DMS 273 treated with DMSO at 0.1 percent for 48 hours (cell line): Measurements from ENCODE around the gene TEX264.
"Not testable (repeated sequence)": the region's sequence is repeated elsewhere in the genome, so short reads cannot be mapped to it uniquely, and the experiment has no call there.

ENCODE experiments used
- DNase-seq: peaks from one replicate; lab custom pipeline; 2025; lab: John Stamatoyannopoulos, UW

Gene TEX264

GRCh38 chr3:51715231-51715976 is 44.4 kb downstream of the TEX264 start:
- no peak for DNase-seq

DNA sequence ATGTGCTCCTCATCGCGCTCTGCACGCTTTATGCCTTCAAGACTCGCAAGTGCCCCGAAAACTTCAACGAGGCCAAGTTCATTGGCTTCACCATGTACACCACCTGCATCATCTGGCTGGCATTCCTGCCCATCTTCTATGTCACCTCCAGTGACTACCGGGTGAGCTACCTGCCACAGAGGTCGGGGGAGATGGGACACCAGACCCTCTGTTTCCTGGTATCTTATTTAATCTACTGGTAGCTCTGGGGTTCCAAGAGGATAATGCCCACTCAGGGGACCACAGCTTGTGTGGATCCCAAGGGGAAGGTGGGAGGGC is 44.9 kb downstream of the TEX264 start:
- no peak for DNase-seq

DNA sequence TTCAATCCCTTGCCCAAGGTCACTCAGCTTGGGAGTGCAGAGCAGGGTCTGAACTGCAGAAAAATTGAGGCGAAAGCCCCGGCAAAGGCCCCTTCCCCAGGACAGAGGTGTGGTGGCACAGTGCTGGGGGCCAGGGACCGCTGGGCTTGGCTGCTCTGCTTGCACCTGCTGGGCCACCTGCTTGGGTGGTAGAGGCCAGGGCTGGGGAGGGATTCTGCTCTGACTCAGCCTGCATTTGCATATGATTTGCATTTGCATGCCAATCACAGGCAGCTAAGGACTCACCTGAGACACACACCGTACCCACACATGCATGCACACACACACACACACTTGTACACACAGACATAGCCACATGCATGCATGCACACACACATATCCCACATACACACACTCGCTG is 45.8 kb downstream of the TEX264 start:
- no peak for DNase-seq

DNA sequence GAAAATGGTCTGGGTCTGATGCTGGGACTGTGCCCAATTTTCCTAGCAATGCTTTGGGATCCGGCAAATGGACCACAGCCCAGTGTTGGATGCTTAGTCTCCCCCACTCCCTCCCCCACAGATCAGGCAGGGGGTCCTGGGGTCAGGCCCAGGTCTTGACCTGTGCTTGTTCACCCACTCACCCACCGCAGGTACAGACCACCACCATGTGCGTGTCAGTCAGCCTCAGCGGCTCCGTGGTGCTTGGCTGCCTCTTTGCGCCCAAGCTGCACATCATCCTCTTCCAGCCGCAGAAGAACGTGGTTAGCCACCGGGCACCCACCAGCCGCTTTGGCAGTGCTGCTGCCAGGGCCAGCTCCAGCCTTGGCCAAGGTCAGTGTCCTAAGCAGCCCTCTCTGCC is 46.4 kb downstream of the TEX264 start:
- no peak for DNase-seq

- no peak for DNase-seq
Measured at GRCh38 chr3:51717947-51718346, 46.9 kb downstream of the TEX264 start.

- peak; percentile 73 for DNase-seq
Measured at GRCh38 chr3:51718547-51719409, 47.7 kb downstream of the TEX264 start.

DNA sequence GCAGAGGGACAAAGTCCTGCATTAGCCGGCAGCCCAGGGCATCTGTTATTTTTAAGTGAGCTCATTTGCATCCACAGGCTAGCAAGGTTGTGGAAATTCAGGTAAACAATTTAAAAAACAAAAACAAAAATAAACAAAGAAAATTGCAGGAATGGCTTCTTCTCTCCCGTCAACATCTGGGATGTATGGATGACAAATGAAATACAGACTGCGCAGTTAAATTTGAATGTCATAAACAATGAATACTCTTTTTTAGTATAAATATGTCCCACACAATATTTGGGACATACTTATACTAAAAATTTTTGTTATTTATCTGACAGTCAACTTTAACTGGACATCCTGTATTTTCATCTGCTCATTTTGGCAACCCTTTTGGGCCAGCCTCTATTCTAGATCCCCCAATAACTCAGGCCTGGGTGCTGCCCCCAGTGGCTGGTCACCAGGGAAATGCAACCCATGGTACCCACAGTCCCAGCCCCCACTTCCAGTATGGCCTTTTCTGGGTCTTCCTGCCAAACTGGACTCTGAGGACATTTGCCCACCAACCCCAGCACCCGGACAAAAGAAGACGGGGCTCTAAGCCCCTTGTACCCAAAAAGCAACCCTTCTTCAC is 48.5 kb downstream of the TEX264 start:
- DNase-seq = no peak

DNA sequence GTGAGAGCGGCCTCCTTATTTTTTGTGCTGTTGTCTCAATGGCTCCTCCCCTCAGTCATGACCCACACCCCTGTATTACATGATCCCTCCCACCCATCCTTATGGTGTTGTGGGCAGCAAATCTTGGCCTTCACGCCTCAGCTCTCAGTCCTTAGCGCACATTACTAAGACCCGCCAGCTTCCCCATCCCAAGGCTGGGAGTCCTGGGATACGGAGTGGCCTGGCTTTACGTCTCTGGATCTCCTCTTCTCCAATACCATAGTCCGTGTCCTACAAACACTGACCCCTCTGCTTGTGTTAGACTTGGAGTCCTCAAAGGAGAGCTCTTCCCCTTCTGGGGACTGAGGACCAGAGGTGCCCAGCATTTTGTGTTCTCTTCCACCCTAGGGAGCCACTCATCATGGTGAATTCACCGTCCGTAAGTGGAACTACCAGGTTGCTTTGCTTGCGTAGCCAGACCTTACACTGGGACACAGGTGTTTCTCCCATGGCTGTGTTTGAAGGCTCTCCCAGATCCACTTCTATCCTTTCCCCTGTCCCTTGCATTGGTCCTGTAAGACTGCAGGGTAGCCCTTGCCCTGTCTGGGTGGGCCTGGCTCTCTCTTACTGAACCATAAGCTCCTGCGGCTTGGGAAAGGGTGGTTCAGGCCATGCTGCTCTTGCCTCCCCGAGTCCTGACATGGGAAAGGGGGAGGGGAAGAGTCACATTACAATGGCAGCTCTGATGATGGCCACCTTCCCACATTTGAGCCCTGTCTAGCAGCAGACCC is 49.4 kb downstream of the TEX264 start:
- DNase-seq = no peak

DNA sequence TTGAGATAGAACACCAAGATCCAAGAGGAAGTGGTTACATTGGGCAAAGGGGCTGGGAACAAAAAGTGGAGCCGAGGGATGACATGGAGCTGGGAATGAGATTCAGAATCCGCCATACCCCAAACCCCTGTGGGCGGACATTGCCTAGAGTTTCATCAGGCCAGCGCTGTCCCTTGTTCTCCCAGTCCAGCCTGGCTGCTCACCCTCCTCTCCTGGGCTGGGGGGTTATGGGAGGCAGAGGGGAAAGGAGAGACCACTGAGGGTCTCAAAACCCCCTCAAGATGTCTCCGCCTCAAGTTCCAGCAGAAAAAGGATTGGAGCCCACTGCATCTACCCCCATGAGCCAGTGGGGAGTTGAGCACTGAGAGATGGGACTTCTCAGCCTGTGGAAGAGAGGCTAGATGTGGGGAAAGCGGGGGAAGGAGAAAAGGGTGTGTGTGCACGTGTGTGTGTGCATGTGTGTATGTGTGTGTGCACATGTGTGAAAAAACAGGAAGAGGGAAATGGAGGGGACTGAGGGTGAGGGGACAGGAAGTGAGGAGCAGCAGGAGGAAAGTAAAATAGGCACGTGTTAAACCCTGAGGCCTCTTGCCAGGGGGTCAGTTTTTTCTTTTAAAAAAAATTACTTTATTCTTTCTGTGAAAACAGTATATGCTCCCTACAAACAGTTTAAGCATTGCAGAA is 50.2 kb downstream of the TEX264 start:
- DNase-seq = no peak

DNA sequence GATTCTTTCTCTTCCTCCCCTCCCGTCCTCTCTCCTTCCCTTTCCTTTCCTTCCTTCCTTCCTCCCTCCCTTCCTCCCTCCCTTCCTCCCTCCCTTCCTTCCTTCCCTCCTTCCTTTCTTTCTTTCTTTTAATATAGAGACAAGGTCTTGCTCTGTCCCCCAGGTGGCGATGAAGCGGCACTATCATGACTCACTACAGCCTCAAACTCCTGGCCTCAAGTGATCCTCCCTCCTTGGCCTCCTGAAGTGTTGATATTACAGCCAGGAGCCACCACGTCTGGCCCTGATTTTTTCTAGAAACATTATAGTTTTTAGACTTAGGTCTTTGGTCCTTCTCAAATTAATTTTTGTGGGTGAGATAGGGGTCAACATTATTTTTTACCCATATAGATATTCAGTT is 51.3 kb downstream of the TEX264 start:
- DNase-seq = no peak

DNA sequence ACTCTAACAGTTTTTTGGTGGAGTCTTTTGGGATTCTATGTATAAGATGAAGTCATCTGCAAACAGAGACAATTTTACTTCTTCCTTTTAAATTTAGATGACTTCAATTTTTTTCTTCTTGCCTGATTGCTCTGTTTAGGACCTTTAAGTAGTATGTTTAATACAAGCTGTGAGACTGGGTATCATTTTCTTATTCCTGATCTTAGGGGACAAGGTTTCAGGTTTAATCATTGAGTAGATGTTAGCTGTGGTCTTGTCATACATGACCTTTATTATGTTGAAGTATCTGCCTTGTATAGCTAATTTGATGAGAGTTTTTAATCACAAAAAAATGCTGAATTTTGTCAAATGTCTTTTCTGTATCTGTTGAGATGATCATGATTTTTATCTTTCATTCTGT is 56.4 kb downstream of the TEX264 start:
- DNase-seq = no peak

- DNase-seq = no peak
Measured at GRCh38 chr3:51729042-51729633, 58.1 kb downstream of the TEX264 start.

DNA sequence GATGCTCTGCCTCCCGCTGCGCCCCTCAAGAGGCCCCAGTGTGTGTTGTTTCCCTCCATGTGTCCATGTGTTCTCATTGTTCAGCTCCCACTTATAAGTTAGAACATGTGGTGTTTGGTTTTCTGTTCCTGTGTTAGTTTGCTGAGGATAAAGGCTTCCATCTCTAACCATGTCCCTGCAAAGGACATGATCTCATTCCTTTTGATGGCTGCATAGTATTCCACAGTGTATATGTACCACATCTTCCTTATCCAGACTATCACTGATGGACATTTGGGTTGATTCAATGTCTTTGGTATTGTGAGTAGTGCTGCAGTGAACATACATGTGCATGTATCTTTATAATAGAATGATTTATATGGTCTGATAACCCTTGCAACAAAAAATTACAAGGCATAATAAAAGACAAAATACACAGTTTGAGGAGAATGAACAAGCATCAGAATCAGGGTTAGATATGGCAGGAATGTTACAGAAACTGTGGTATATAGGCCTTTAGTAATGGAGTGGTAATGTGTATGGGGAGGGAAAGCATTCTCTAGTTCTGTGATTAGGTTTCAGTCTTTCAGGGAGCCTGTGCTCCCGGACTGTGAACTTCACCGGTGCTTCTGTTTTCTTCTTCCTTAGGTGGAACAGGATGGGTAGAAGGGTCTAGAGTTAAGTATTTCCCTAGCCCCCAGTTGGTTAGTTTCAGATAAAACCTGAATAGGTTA is 63.0 kb downstream of the TEX264 start:
- no peak for DNase-seq

DNA sequence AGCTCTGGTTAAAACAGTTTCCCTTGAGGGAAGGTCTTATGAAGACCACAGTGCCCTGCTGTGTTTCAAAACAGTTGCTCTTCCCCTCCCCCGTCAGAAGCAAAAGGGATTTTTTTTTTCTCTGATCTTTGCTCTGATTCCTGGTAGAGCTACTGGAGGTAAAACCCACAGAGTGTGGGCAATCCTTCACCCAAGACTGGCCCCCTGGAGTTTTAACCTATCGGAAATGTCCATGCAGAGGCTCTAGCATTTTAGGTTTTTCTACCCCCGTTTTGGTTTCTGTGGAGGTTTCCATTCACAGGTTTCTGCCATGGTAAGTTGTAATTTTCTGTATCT is 63.5 kb downstream of the TEX264 start:
- DNase-seq = no peak

DNA sequence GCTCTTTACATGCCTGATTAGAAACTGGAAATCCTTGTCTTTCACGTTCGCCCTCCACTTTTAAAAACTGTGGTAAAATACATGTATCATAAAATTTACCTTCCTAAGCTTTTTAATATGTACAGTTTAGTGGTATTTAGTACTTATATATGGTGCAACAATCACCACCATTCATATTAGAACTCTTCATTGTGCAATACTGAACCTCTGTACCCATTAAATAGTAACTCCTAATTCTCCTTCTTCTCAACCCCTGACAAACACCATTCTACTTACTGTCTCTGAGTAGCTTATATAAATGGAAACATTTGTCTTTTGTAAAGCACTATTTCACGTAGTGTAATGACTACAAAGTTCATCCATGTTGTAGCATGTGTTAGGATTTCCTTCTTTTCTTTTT is 64.0 kb downstream of the TEX264 start:
- DNase-seq = no peak

GRCh38 chr3:51735950-51736349 is 64.9 kb downstream of the TEX264 start:
- DNase-seq = no peak

- no peak for DNase-seq
Measured at GRCh38 chr3:51739110-51739509, 68.1 kb downstream of the TEX264 start.

DNA sequence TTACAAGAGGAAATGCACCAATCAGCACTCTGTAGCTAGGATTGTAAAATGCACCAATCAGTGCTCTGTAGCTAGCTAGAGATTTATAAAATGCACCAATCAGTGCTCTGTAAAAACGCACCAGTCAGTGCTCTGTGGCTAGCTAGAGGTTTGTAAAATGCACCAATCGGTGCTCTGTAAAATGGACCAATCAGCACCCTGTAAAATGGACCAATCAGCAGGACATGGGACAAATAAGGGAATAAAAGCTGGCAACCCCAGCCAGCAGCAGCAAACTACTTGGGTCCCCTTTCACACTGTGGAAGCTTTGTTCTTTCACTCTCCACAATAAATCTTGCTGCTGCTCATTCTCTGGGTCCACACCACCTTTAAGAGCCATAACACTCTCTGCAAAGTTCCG is 71.3 kb downstream of the TEX264 start:
- not testable (repeated sequence) for DNase-seq

DNA sequence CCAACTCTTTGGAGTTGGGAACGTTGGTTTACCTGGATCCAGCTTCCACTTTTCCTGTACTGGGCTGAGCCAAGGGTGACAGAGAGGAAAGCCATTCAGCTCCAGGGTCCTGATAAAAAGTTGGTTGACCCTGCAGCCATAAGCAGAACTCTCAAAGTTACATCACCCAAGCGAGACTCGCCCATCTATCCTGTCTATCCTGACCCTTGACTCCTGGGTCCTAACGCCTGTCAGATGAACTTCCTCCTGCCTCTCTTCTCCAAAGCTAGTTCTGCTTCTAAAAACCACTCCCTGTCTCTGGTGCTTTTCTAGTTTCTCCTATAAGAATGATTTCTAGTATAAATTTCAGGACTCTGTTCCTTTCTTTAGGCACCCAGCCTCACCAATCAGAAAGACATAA is 71.9 kb downstream of the TEX264 start:
- DNase-seq = not testable (repeated sequence)

- no peak for DNase-seq
Measured at GRCh38 chr3:51747840-51748239, 76.8 kb downstream of the TEX264 start.

DNA sequence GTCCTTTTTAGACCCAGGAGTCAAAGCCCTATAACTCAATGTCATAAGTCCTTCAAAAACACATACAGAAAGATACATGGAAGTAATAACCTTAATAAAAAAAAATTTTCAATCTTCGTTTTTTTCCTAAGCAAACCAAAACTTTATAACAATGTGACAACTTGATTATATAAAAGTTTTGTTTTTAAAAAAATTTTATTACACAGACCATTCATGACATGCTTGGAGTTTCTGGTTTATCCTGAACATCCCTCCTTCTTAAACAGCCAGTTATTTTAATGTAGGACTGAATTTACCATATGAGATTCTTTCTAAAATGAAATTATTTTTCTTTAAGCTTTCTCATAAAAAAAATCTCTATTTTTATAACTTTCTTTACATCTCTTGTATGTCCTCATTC is 77.3 kb downstream of the TEX264 start:
- DNase-seq = no peak
